CD14-positive monocyte (primary cell): ENCODE results near the gene ZNF774. TPM values are rescaled to one million over a fixed set of nuclear protein-coding genes. Genes with fewer than 3 reads are reported as not detected.

Source experiments
- DNase-seq, 3 donors: peaks; one replicate each; pipeline ENCODE4 v3.0.0-alpha.2; 2011 to 2022
- H2AFZ ChIP-seq: 2 replicates; pipeline ENCODE4 v1.6.0; 2012; ENCODE audit warnings: mild to moderate bottlenecking, low read depth, low read length, inconsistent platforms; ENCODE audit not compliant: insufficient read depth, poor library complexity, severe bottlenecking
- H3K27ac ChIP-seq, 2 donors: 1 replicate in 1 of 2; 2 replicates in 1 of 2; pipeline ENCODE4 v1.5.1; 2012 to 2013; ENCODE audit warnings: low read length in 2 of 2, control low read depth in 1 of 2, inconsistent platforms in 1 of 2, low read depth in 1 of 2, mild to moderate bottlenecking in 1 of 2
- H3K27me3 ChIP-seq, 2 donors: one replicate each; pipeline versions ENCODE4 v1.6.0 to v1.6.1; 2011 to 2013; ENCODE audit warnings: low read length in 2 of 2; ENCODE audit not compliant: control insufficient read depth in 2 of 2, insufficient read depth in 2 of 2
- H3K36me3 ChIP-seq, 2 donors: replicated peaks in 1 of 2; 1 replicate in 1 of 2; 2 replicates in 1 of 2; pipeline versions ENCODE4 v1.5.1 to v1.6.1; 2012 to 2013; ENCODE audit warnings: low read length in 2 of 2, control low read depth in 1 of 2, inconsistent platforms in 1 of 2, mild to moderate bottlenecking in 1 of 2; ENCODE audit not compliant: insufficient read depth in 2 of 2, control insufficient read depth in 1 of 2
- H3K4me1 ChIP-seq, 2 donors: 1 replicate in 1 of 2; 2 replicates in 1 of 2; pipeline versions ENCODE4 v1.5.1 to v1.6.1; 2012 to 2013; ENCODE audit warnings: low read length in 2 of 2, control low read depth in 1 of 2, inconsistent platforms in 1 of 2, mild to moderate bottlenecking in 1 of 2, moderate library complexity in 1 of 2; ENCODE audit not compliant: insufficient read depth in 2 of 2, control insufficient read depth in 1 of 2
- H3K4me2 ChIP-seq: replicated peaks from 2 replicates; pipeline ENCODE3; 2012; ENCODE audit warnings: low read length, moderate library complexity, mild to moderate bottlenecking; ENCODE audit not compliant: poor library complexity, severe bottlenecking; ENCODE audit errors: extremely low read depth
- H3K4me3 ChIP-seq, 3 experiments: fragments of 200-600 bp in 1 of 3; sonication (generic) in 1 of 3; replicated peaks in 1 of 3; 1 replicate in 2 of 3; 2 replicates in 1 of 3; pipeline ENCODE4 v1.5.1; 2011 to 2013; ENCODE audit warnings: low read length in 3 of 3, mild to moderate bottlenecking in 3 of 3, control low read depth in 2 of 3, low read depth in 2 of 3, inconsistent platforms in 1 of 3, moderate library complexity in 1 of 3
- H3K79me2 ChIP-seq: 2 replicates; pipeline ENCODE4 v1.6.0; 2012; ENCODE audit warnings: mild to moderate bottlenecking, control low read depth, inconsistent platforms, low read length, moderate library complexity; ENCODE audit not compliant: insufficient read depth
- H3K9ac ChIP-seq: 2 replicates; pipeline ENCODE4 v1.6.0; 2017; ENCODE audit warnings: low read length, mild to moderate bottlenecking; ENCODE audit not compliant: insufficient read depth, poor library complexity, severe bottlenecking
- H3K9me3 ChIP-seq, 2 donors: replicated peaks in 1 of 2; 1 replicate in 1 of 2; 2 replicates in 1 of 2; pipeline versions ENCODE4 v1.5.1 to v1.6.1; 2012 to 2013; ENCODE audit warnings: low read length in 2 of 2, control low read depth in 1 of 2; ENCODE audit not compliant: control insufficient read depth in 1 of 2, insufficient read depth in 1 of 2
- H4K20me1 ChIP-seq: 2 replicates; pipeline ENCODE4 v1.6.0; 2012; ENCODE audit warnings: mild to moderate bottlenecking, low read length, control low read depth, moderate library complexity; ENCODE audit not compliant: insufficient read depth
- H3K27ac Mint-ChIP-seq, 7 donors: one replicate each; pipeline ENCODE4 v1.8.0; 2020; ENCODE audit warnings: mild to moderate bottlenecking in 7 of 7, mixed read lengths in 7 of 7, moderate library complexity in 6 of 7, inconsistent platforms in 2 of 7
- H3K27me3 Mint-ChIP-seq, 3 donors: one replicate each; pipeline ENCODE4 v1.8.0; 2021 to 2022; ENCODE audit warnings: low read depth in 3 of 3, mild to moderate bottlenecking in 3 of 3, mixed read lengths in 3 of 3, moderate library complexity in 3 of 3, inconsistent platforms in 1 of 3
- H3K36me3 Mint-ChIP-seq, 2 donors: one replicate each; pipeline ENCODE4 v1.8.0; 2020; ENCODE audit warnings: mixed read lengths in 2 of 2, inconsistent platforms in 1 of 2, mild to moderate bottlenecking in 1 of 2
- H3K4me1 Mint-ChIP-seq: one replicate; pipeline ENCODE4 v1.8.0; 2020; ENCODE audit warnings: mild to moderate bottlenecking, mixed read lengths
- H3K4me3 Mint-ChIP-seq, 2 donors: one replicate each; pipeline ENCODE4 v1.8.0; 2020; ENCODE audit warnings: mild to moderate bottlenecking in 2 of 2, mixed read lengths in 2 of 2, moderate library complexity in 1 of 2
- H3K9me3 Mint-ChIP-seq, 7 donors: one replicate each; pipeline ENCODE4 v1.8.0; 2020 to 2022; ENCODE audit warnings: mixed read lengths in 7 of 7, mild to moderate bottlenecking in 6 of 7, moderate library complexity in 6 of 7, inconsistent platforms in 2 of 7
- WGBS: methylation state at CpG from one replicate; pipeline ENCODE4 v1.1.5; 2013; ENCODE audit warnings: missing lambda C conversion rate; ENCODE audit not compliant: insufficient coverage; 5-methylcytosine and 5-hydroxymethylcytosine counted together
- intact Hi-C, 2 donors: fragments of 100-400 bp; cut with micrococcal nuclease; formaldehyde crosslinking; loops; one replicate each; pipeline versions ENCODE4 v1.15.0 to v1.15.1; 2023
- polyA plus RNA-seq, 3 donors: library from polyadenylated mRNA; depleted of rRNA in 1 of 3; unstranded in 2 of 3; stranded (reverse) in 1 of 3; fragments of 300-500 nt in 2 of 3; fragments of >200 nt in 1 of 3; fragmentation: Illumina TruSeq in 2 of 3; gene quantifications; 1 replicate in 2 of 3; 2 replicates in 1 of 3; pipeline ENCODE4 v1.2.3, GENCODE V29; 2012 to 2021
- TF ChIP-seq, protein P1 (sequence below): fragments of 200-600 bp; IDR thresholded peaks from one replicate; pipeline ENCODE4 v1.8.0; 2022; ENCODE audit warnings: antibody characterized with exemption, mild to moderate bottlenecking

ZNF774 gene
- polyA plus RNA-seq, 3 donors, result 0.12 to 0.23 TPM; not detected in 1

DNA sequence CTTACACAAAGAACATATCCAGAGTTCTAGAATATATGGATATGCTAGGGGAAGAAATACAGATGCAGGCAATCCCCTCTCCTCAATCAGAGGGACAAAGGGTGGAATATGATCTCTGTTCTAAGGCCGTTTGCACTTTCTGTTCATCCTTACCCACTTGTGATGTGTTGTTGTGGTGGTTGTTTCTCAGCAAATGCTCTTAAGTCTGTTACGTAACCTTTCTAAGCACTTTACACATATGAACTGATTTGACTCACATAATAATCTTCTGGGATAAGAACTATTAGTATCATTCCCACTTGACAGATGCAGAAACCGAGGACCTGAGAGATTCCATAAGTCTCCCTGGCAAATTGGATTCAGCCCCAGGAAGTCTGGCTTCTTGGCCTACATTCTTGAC lies 46.2 kb upstream of the ZNF774 start:
- H2AFZ ChIP-seq, result peak overlapping the region; percentile 41
- no peak overlapping the region for H3K4me3 ChIP-seq
- intact Hi-C loops, result no loop called here
- H3K36me3 ChIP-seq, result no peaks in the 10 kb centered on the region
- peak overlapping the region; percentile 1 for H3K9ac ChIP-seq
- H3K79me2 ChIP-seq, result no peaks in the 10 kb centered on the region
- H3K4me1 Mint-ChIP-seq, result peaks cover 30% of the 10 kb centered on the region
- WGBS, result no CpG with 5 or more reads among the region's 3 CpGs
- H3K27me3 Mint-ChIP-seq, result peaks cover 0 to 2% (median 0%) of the 10 kb centered on the region in 3 donors
- no peaks in the 10 kb centered on the region for H3K36me3 Mint-ChIP-seq
- H4K20me1 ChIP-seq, result no peaks in the 10 kb centered on the region
- TF ChIP-seq, protein P1, sequence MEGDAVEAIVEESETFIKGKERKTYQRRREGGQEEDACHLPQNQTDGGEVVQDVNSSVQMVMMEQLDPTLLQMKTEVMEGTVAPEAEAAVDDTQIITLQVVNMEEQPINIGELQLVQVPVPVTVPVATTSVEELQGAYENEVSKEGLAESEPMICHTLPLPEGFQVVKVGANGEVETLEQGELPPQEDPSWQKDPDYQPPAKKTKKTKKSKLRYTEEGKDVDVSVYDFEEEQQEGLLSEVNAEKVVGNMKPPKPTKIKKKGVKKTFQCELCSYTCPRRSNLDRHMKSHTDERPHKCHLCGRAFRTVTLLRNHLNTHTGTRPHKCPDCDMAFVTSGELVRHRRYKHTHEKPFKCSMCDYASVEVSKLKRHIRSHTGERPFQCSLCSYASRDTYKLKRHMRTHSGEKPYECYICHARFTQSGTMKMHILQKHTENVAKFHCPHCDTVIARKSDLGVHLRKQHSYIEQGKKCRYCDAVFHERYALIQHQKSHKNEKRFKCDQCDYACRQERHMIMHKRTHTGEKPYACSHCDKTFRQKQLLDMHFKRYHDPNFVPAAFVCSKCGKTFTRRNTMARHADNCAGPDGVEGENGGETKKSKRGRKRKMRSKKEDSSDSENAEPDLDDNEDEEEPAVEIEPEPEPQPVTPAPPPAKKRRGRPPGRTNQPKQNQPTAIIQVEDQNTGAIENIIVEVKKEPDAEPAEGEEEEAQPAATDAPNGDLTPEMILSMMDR, result no peak
- no peak overlapping the region for H3K4me2 ChIP-seq
- no peak for DNase-seq
- H3K27ac Mint-ChIP-seq, result peak overlapping the region in 1 of 7 donors; percentile 16
- no peak overlapping the region for H3K4me3 Mint-ChIP-seq
- H3K9me3 ChIP-seq, result no peaks in the 10 kb centered on the region
- H3K27me3 ChIP-seq, result no peaks in the 10 kb centered on the region
- H3K9me3 Mint-ChIP-seq, result no peaks in the 10 kb centered on the region
- H3K27ac ChIP-seq, result no peak overlapping the region
- peaks cover 24 to 27% of the 10 kb centered on the region in 2 donors for H3K4me1 ChIP-seq

DNA sequence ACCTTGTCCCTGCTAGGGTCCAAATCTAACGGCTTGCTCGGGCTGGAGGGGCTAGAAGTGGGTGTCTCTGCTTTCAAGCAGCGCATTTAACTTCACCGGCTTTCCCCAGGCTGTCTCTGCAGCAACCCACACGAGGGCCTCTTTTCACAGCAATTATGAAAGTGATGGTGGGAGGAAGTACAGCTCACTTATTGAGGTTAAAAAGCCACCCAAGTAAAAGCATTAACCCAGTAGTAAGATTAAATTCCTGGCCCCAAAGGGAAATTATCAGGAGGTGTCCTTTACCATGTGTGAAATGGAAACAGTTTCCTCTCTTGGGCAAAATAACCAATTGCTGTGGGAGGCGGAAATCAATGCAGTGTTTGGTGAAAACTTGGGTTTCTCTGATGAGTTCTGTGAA lies 45.5 kb upstream of the ZNF774 start:
- TF ChIP-seq, protein P1, result no peak
- Histone ChIP-seq H3K27me3 (no peaks in the 10 kb centered on the region), H3K79me2 (no peaks in the 10 kb centered on the region), H3K4me3 (no peak overlapping the region), H3K4me1 (peaks cover 21 to 27% of the 10 kb centered on the region in 2 donors), H2AFZ (peak overlapping the region; percentile 41), H3K36me3 (no peaks in the 10 kb centered on the region), H4K20me1 (no peaks in the 10 kb centered on the region), H3K27ac (no peak overlapping the region), H3K9ac (peak overlapping the region; percentile 1), H3K9me3 (no peaks in the 10 kb centered on the region), H3K4me2 (peak overlapping the region; percentile 13)
- intact Hi-C loops, result no loop called here
- Mint-ChIP-seq H3K36me3 (no peaks in the 10 kb centered on the region), H3K27me3 (peaks cover 0 to 2% (median 0%) of the 10 kb centered on the region in 3 donors), H3K27ac (peak overlapping the region in 1 of 7 donors; percentile 16), H3K4me1 (peaks cover 27% of the 10 kb centered on the region), H3K4me3 (peak overlapping the region in 1 of 2 donors; percentile 64), H3K9me3 (no peaks in the 10 kb centered on the region)
- DNase-seq, result no peak
- 33% methylated on average over 3 of the region's 6 CpGs for WGBS
